Fibroblast of skin of scalp (primary cell): ENCODE data around the gene TUBA1B. TPM values are rescaled to one million over a fixed set of nuclear protein-coding genes. Genes with fewer than 3 reads are reported as not detected.
A peak's percentile ranks its signal among the peaks of the same experiment; 100 is the strongest.
"Not testable (repeated sequence)": the region's sequence is repeated elsewhere in the genome, so short reads cannot be mapped to it uniquely, and the experiment has no call there.

Experiments used
- DNase-seq: peaks from one replicate; pipeline ENCODE4 v3.0.0-alpha.2; 2013
- polyA plus RNA-seq, 2 experiments: library from polyadenylated mRNA; unstranded; fragments of 120-200 nt; gene quantifications; one replicate each; pipeline ENCODE4 v1.2.1, GENCODE V29; 2013; ENCODE audit not compliant: insufficient read length in 2 of 2

TUBA1B gene
- polyA plus RNA-seq (2013, experiment 1 of 2; ENCODE audit: insufficient read length), result 2,030 TPM
- polyA plus RNA-seq (2013, experiment 2 of 2; ENCODE audit: insufficient read length), result 1,937 TPM

- DNase-seq, result peak; percentile 93
These were observed at the start of gene TUBA1B for GRCh38 chr12:49131051-49131893. Gene TUBA1B (minus strand): TSS chr12:49131395. CDS start chr12:49131300, 95 bp downstream.

- DNase-seq, result no peak
These were observed 43.0 kb upstream of the TUBA1B start for GRCh38 chr12:49174218-49174617.

GRCh38 chr12:49170924-49171323 is 39.7 kb upstream of the TUBA1B start:
- no peak for DNase-seq

GRCh38 chr12:49165114-49165513 is 33.9 kb upstream of the TUBA1B start:
- DNase-seq, result no peak

GRCh38 chr12:49161901-49162300 is 30.7 kb upstream of the TUBA1B start:
- DNase-seq, result not testable (repeated sequence)

- no peak for DNase-seq
These were observed 30.0 kb upstream of the TUBA1B start for GRCh38 chr12:49161092-49161795.

GRCh38 chr12:49160399-49160798 is 29.2 kb upstream of the TUBA1B start:
- no peak for DNase-seq

- DNase-seq, result no peak
These were observed 23.0 kb upstream of the TUBA1B start for GRCh38 chr12:49154221-49154620.

GRCh38 chr12:49147384-49147783 is 16.2 kb upstream of the TUBA1B start:
- no peak for DNase-seq

GRCh38 chr12:49146406-49146805 is 15.2 kb upstream of the TUBA1B start:
- no peak for DNase-seq

GRCh38 chr12:49144384-49144783 is 13.2 kb upstream of the TUBA1B start:
- DNase-seq, result no peak

GRCh38 chr12:49138999-49139398 is 7.8 kb upstream of the TUBA1B start:
- DNase-seq, result no peak

GRCh38 chr12:49138587-49138986 is 7.4 kb upstream of the TUBA1B start:
- no peak for DNase-seq

GRCh38 chr12:49137476-49137875 is 6.3 kb upstream of the TUBA1B start:
- no peak for DNase-seq

GRCh38 chr12:49136997-49137396 is 5.8 kb upstream of the TUBA1B start:
- DNase-seq, result not testable (repeated sequence)

- DNase-seq, result no peak
These were observed 2.4 kb upstream of the TUBA1B start for GRCh38 chr12:49133590-49133989.

- no peak for DNase-seq
These were observed 1.8 kb upstream of the TUBA1B start for GRCh38 chr12:49133014-49133413.

- DNase-seq, result peak; percentile 63
These were observed 783 bp upstream of the TUBA1B start for GRCh38 chr12:49131894-49132461.

GRCh38 chr12:49130151-49131050 is 794 bp downstream of the TUBA1B start:
- DNase-seq, result peak; percentile 95

- DNase-seq, result no peak
These were observed 1.7 kb downstream of the TUBA1B start for GRCh38 chr12:49129332-49130150.

- not testable (repeated sequence) for DNase-seq
These were observed 3.2 kb downstream of the TUBA1B start for GRCh38 chr12:49127971-49128370.
